Subcutaneous abdominal adipose tissue (tissue), 5 donors: ENCODE data around the gene EVC2.

Experiments
- H3K27ac ChIP-seq: one replicate; pipeline ENCODE4 v1.7.0; 2013; ENCODE audit warnings: low read depth, mild to moderate bottlenecking, inconsistent platforms, low read length, moderate library complexity
- H3K27me3 ChIP-seq, 5 donors: one replicate each; pipeline ENCODE4 v1.7.0; 2013; ENCODE audit warnings: low read length in 5 of 5, inconsistent platforms in 1 of 5; ENCODE audit not compliant: control insufficient read depth in 5 of 5, insufficient read depth in 4 of 5
- H3K36me3 ChIP-seq, 5 donors: one replicate each; pipeline ENCODE4 v1.7.0; 2013; ENCODE audit warnings: low read length in 5 of 5; ENCODE audit not compliant: control insufficient read depth in 5 of 5, insufficient read depth in 5 of 5
- H3K4me1 ChIP-seq, 5 donors: one replicate each; pipeline ENCODE4 v1.7.0; 2013; ENCODE audit warnings: low read length in 5 of 5, mild to moderate bottlenecking in 3 of 5, moderate library complexity in 1 of 5; ENCODE audit not compliant: control insufficient read depth in 5 of 5, insufficient read depth in 5 of 5
- H3K4me3 ChIP-seq, 5 donors: one replicate each; pipeline ENCODE4 v1.7.0; 2013; ENCODE audit warnings: low read length in 5 of 5, low read depth in 1 of 5
- H3K9ac ChIP-seq, 5 donors: one replicate each; pipeline ENCODE4 v1.7.0; 2013; ENCODE audit warnings: low read length in 5 of 5, mild to moderate bottlenecking in 4 of 5, moderate library complexity in 3 of 5
- H3K9me3 ChIP-seq, 5 donors: one replicate each; pipeline ENCODE4 v1.7.0; 2013; ENCODE audit warnings: low read length in 5 of 5; ENCODE audit not compliant: control insufficient read depth in 5 of 5
- donor health status: healthy.
- donor health status: healthy.
- donor health status: healthy.
- donor health status: healthy.
- donor health status: healthy.

EVC2 gene

DNA sequence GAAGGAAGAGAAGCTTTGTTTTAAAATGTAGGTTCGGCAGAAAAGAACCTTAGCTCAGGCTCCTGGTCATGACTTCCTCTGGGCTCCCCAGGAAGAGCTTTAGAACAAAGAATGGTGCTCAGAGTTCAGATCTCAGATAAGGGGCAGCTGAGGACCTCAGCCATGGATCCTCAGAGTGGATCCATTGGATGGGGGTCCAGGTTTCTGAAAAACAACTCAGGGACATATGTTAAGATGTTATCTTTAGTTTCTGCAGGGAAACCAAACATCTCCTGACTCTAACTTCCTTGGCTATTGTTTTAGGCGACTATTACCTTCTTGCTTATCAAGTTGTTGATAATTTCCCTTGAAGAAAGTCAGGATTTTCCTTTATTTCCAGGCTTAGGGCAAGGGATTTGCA is 8.0 kb upstream of the EVC2 start:
- peaks cover 0 to 12% (median 11%) of the 10 kb centered on the region in 5 donors for H3K36me3 ChIP-seq
- no peak overlapping the region for H3K27ac ChIP-seq
- no peak overlapping the region for H3K4me3 ChIP-seq
- peaks cover 0 to 2% (median 0%) of the 10 kb centered on the region in 5 donors for H3K27me3 ChIP-seq
- H3K4me1 ChIP-seq = peaks cover 4 to 12% (median 9%) of the 10 kb centered on the region in 5 donors
- no peak overlapping the region for H3K9ac ChIP-seq
- peaks cover 3 to 11% (median 6%) of the 10 kb centered on the region in 5 donors for H3K9me3 ChIP-seq

DNA sequence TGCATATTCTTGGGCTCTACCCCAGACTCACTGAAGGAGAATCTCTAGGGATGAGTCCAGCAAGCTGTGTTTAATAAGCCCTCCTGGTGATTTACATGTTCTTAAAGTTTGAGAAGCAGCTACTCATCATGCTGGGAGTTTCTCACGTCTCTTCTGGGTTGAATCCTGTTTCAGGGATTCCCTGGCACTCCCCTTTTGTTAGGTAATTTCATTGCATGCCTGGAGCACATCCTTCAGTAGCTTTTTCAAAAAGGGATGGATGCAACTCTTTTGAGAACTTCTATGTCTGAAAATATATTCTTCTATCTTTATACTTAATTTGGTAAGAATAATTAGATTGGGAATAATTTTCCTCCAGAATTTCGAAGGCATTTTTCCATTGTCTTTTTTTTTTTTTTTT is 7.0 kb upstream of the EVC2 start:
- Histone ChIP-seq H3K9me3 (peaks cover 3 to 11% (median 6%) of the 10 kb centered on the region in 5 donors), H3K27me3 (peaks cover 0 to 2% (median 0%) of the 10 kb centered on the region in 5 donors)

DNA sequence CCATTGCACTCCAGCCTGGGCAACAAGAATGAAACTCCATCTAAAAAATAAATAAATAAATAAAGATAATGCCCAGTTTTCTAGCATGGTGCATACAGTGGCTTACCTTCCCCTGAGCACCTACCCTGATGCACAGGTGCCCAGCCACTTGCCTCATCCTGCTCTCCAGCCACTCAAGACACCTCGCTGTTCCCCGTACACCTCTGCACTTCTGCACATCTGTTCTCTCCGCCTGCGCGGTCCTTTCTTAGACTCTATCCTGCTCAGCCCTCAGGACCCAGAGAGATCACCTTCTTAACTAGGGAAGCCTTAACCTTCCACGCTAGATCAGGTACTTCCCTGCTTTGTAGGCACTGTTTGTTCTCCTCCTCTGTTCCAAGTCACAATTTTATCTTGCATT is 5.5 kb upstream of the EVC2 start:
- peaks cover 3 to 11% (median 6%) of the 10 kb centered on the region in 5 donors for H3K9me3 ChIP-seq
- H3K4me3 ChIP-seq = no peak overlapping the region
- H3K9ac ChIP-seq = no peak overlapping the region
- H3K27me3 ChIP-seq = peaks cover 0 to 2% (median 0%) of the 10 kb centered on the region in 5 donors
- no peak overlapping the region for H3K27ac ChIP-seq
- H3K36me3 ChIP-seq = no peaks in the 10 kb centered on the region
- peaks cover 4 to 26% (median 23%) of the 10 kb centered on the region in 5 donors for H3K4me1 ChIP-seq

More for the DNA sequence above, 7.0 kb upstream of the EVC2 start:
- Histone ChIP-seq H3K4me1 (peaks cover 4 to 20% (median 16%) of the 10 kb centered on the region in 5 donors), H3K27ac (no peak overlapping the region), H3K4me3 (no peak overlapping the region), H3K9ac (no peak overlapping the region), H3K36me3 (peaks cover 0 to 8% (median 3%) of the 10 kb centered on the region in 5 donors)

DNA sequence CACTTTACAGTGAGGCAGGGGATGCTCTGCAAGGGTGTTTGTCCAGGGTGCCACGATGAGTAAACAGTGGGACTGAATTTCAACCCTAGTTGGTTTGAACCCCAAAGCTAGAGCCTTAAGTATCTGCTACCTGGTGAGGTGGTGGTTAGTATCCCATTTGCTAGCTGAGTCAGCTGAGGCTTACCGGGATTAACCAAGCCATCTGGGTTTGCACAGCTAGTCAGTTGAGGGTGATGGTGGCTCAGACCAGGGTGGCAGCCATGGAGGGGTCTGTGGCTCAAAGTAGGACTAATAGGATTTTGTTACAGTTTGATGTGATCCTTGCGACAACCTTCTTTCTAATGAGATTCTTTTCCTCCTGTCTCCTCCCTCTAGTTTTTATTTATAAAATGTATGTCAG is 4.6 kb upstream of the EVC2 start:
- no peak overlapping the region for H3K9ac ChIP-seq
- peaks cover 4 to 36% (median 31%) of the 10 kb centered on the region in 5 donors for H3K4me1 ChIP-seq
- H3K9me3 ChIP-seq = peaks cover 3 to 11% (median 6%) of the 10 kb centered on the region in 5 donors
- H3K27me3 ChIP-seq = peaks cover 0 to 6% (median 0%) of the 10 kb centered on the region in 5 donors
- no peak overlapping the region for H3K4me3 ChIP-seq
- no peaks in the 10 kb centered on the region for H3K36me3 ChIP-seq
- no peak overlapping the region for H3K27ac ChIP-seq

DNA sequence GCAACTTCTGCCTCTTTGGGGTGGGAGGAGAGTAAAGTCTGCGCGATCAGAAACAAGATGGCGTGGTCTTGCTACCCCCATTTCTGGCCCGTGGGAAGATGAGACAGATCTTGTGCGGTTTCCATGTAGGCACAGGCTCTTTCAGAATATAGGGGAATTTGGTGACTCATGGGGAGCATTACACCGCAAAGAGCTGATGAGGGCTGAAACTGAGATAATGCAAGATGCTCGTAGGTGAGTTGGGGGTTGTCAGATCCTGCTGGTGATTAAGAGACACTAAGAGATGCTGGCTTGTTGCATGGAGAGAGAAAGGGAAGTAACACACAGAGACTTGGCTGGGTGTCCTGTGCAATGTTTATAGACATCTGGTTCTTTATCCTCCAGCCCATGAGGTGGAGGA is 4.2 kb upstream of the EVC2 start:
- peaks cover 4 to 40% (median 36%) of the 10 kb centered on the region in 5 donors for H3K4me1 ChIP-seq
- no peak overlapping the region for H3K4me3 ChIP-seq
- no peak overlapping the region for H3K27ac ChIP-seq
- no peak overlapping the region for H3K9ac ChIP-seq
- H3K9me3 ChIP-seq = peaks cover 3 to 11% (median 6%) of the 10 kb centered on the region in 5 donors
- peaks cover 0 to 7% (median 0%) of the 10 kb centered on the region in 5 donors for H3K27me3 ChIP-seq
- no peaks in the 10 kb centered on the region for H3K36me3 ChIP-seq

DNA sequence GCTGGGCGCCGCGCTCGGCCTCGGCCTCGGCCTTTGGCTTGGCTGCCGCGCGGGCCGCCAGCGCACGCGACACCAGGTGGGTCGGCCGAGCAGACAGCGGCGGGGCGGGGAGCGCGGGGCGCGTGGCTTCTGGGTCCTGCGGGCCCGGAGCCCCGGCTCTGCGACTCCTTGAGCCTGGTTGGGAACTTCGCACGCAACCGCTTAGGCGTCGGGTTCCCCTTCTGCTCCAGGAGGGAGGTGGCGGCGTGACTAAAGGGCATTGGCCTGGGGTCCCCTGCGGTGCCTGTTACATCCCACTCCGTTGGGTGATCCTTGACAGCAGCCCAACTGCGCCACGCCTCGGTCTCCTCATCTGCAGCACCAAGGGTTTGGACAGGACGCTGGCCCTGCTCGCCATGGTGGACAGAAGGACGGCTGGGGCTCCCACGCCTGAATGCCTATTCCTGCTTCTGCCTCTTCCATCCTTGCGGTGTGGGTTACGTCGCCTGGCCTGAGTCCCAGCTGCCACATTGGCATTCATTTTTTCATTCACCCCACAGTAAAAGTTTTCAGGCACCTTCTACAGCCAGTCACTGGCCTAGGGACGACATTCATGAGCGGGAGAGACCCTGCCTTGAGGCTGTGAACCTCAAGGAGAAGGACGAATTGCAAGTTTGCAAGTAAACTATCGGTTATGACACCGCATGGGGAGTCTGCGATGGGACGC is 3.3 kb upstream of the EVC2 start:
- Histone ChIP-seq H3K27me3 (peaks cover 0 to 13% (median 5%) of the 10 kb centered on the region in 5 donors), H3K4me3 (peak overlapping the region; percentile 59 to 73 (median 64)), H3K36me3 (no peaks in the 10 kb centered on the region), H3K4me1 (peaks cover 4 to 48% (median 38%) of the 10 kb centered on the region in 5 donors), H3K9ac (peak overlapping the region in 2 of 5 donors; percentile 74 to 77), H3K27ac (no peak overlapping the region), H3K9me3 (peaks cover 3 to 11% (median 6%) of the 10 kb centered on the region in 5 donors)

DNA sequence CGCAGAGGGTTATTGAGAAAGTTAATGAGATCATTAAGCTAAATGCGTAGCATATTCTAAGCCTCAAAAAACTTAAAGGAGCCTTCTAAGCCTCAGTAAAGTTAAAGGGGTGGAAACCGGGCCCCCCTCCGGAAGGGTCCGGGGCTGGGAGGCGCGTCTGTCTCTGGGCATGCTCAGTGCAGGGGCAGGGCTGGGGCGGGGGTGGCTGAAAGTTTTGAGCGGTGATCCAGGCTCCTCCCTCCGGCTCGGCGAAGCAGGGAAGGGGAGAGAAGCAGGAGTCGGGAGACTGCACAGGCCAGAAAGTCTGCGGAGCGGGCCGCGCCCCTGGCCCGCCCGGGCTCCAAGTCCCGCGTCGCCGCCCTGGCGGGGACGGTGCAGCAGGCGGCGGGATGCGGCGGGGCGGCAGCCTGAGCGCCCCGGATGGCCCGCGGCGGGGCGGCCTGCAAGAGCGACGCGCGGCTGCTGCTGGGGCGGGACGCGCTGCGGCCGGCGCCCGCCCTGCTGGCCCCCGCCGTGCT is 2.7 kb upstream of the EVC2 start, which contains the start of gene EVC:
TSS of gene EVC (plus strand) at position 241 of the 518 bp plus-strand sequence. CDS start at position 421, 180 bp downstream.
- Histone ChIP-seq H3K9me3 (peaks cover 3 to 11% (median 6%) of the 10 kb centered on the region in 5 donors), H3K4me3 (peak within 1 kb of the TSS; percentile 59 to 75 (median 70)), H3K4me1 (peaks cover 4 to 51% (median 39%) of the 10 kb centered on the region in 5 donors), H3K9ac (peak within 1 kb of the TSS in 3 of 5 donors; percentile 48 to 77 (median 74)), H3K36me3 (no peaks in the 10 kb centered on the region), H3K27me3 (peaks cover 0 to 15% (median 5%) of the 10 kb centered on the region in 5 donors), H3K27ac (peak within 1 kb of the TSS; percentile 55)

DNA sequence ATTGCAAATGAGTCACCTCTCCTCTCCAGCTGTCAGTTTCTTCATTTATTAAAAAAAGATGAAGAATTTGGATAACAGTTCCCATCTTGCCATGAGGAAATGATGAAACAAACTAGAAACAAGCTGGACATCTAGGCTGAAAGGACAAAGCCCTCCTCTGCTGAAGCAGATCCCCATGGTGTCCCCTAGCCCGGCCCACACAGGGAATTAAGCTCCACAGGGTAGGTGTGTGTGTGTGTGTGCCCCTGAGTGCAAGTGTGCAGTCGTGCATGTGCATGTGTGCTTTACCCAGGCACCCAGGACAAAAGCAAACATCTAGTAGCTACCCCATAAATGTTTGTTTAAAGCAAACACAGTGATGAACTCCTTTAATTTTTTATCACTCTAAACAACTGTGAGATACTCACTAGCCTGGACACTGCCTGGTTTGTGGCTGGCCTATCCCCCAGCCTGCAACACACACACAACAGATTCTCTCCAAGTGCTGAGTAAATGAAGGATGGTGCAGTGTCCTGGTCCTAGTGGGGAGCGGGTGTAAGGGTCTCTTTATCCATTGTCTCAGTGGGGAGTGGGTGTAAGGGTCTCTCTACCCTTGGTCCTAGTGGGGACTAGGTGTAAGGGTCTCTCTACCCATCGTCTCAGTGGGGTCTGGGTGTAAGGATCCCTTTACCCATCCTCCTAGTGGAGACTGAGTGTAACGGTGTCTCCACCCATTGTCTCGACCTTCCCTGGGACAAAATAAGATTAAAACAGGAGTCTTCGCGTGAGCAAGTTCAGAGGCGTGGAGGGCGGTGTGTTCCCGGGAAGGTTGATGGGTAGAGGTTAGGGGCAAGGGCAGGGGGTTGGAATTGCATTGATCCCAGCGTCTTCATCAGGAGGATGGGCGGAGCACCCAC is 2.0 kb upstream of the EVC2 start:
- Histone ChIP-seq H3K4me3 (peak overlapping the region; percentile 38 to 75 (median 66)), H3K9ac (peak overlapping the region in 2 of 5 donors; percentile 48 to 61), H3K27ac (peak overlapping the region; percentile 55), H3K36me3 (no peaks in the 10 kb centered on the region), H3K27me3 (peaks cover 0 to 15% (median 5%) of the 10 kb centered on the region in 5 donors), H3K9me3 (peaks cover 3 to 9% (median 4%) of the 10 kb centered on the region in 5 donors), H3K4me1 (peaks cover 4 to 51% (median 39%) of the 10 kb centered on the region in 5 donors)

DNA sequence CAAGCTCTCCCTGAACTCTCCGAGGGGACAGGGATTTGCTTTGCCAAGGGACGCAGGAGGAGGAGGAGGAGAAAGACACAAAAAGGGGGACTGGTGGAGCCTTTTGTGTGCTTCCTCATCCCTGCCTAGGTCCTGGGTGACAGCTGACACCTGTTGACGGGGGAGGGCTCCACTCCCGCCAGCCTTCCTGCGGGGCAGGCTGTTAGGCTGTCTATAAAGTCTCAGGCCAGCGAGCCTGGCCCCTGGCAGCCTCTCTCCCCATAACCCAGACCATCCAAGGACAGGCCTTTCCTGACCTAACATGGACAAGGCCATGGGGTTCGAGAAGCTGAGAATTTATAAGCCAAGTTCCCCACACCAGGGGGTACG is 832 bp upstream of the EVC2 start:
- peaks cover 4 to 51% (median 39%) of the 10 kb centered on the region in 5 donors for H3K4me1 ChIP-seq
- H3K4me3 ChIP-seq = no peak overlapping the region

More for the DNA sequence above, 832 bp upstream of the EVC2 start:
- Histone ChIP-seq H3K36me3 (peaks cover 0 to 1% (median 0%) of the 10 kb centered on the region in 5 donors), H3K27me3 (peaks cover 0 to 15% (median 5%) of the 10 kb centered on the region in 5 donors), H3K9me3 (no peaks in the 10 kb centered on the region), H3K27ac (peak overlapping the region; percentile 62), H3K9ac (peak overlapping the region in 1 of 5 donors; percentile 82)
